KMS-11 (cell line): ENCODE data around the gene FAM83F.

Experiments
- H2AFZ ChIP-seq: fragments of 200-600 bp; sonication (generic); 2 replicates; pipeline ENCODE4 v1.6.1; 2016; ENCODE audit warnings: antibody characterized with exemption, mixed run types, low read depth
- H3K27ac ChIP-seq: fragments of 200-600 bp; sonication (generic); 2 replicates; pipeline ENCODE4 v1.6.1; 2016; ENCODE audit warnings: mild to moderate bottlenecking, mixed run types
- H3K27me3 ChIP-seq: fragments of 200-600 bp; sonication (generic); 2 replicates; pipeline ENCODE4 v1.6.1; 2017; ENCODE audit warnings: mild to moderate bottlenecking, low read depth, mixed run types, moderate library complexity; ENCODE audit not compliant: insufficient read depth
- H3K36me3 ChIP-seq: fragments of 200-600 bp; sonication (generic); 2 replicates; pipeline ENCODE4 v1.6.1; 2017; ENCODE audit warnings: mild to moderate bottlenecking, mixed run types; ENCODE audit not compliant: insufficient read depth
- H3K4me1 ChIP-seq: fragments of 200-600 bp; sonication (generic); 2 replicates; pipeline ENCODE4 v1.6.1; 2016; ENCODE audit warnings: mild to moderate bottlenecking, low read depth, mixed run types; ENCODE audit not compliant: poor library complexity, severe bottlenecking
- H3K4me2 ChIP-seq: fragments of 200-600 bp; sonication (generic); 2 replicates; pipeline ENCODE4 v1.7.0; 2016; ENCODE audit warnings: mild to moderate bottlenecking, mixed run types
- H3K4me3 ChIP-seq: fragments of 200-600 bp; sonication (generic); IDR thresholded peaks from 2 replicates; pipeline ENCODE4 v1.6.1; 2017; ENCODE audit warnings: low read depth, low read length, mixed read lengths; ENCODE audit not compliant: insufficient read depth
- H3K79me2 ChIP-seq: fragments of 200-600 bp; sonication (generic); 2 replicates; pipeline ENCODE4 v1.6.1; 2016; ENCODE audit warnings: low read depth, mixed run types; ENCODE audit not compliant: insufficient read depth
- H3K9ac ChIP-seq: fragments of 200-600 bp; sonication (generic); 2 replicates; pipeline ENCODE4 v1.6.1; 2016; ENCODE audit warnings: mild to moderate bottlenecking, mixed run types
- H4K20me1 ChIP-seq: fragments of 200-600 bp; sonication (generic); 2 replicates; pipeline ENCODE4 v1.6.1; 2016; ENCODE audit warnings: mild to moderate bottlenecking, mixed run types; ENCODE audit not compliant: insufficient read depth
- CTCF ChIP-seq: fragments of 200-600 bp; sonication (generic); conservative IDR thresholded peaks from 2 replicates; pipeline ENCODE4 v1.6.1; 2017; ENCODE audit warnings: low read depth, mild to moderate bottlenecking, antibody characterized with exemption, low read length, moderate library complexity, mixed read lengths

FAM83F gene

GRCh38 chr22:40043793-40044101 lies 49.0 kb downstream of the FAM83F start:
- TF ChIP-seq CTCF, result no peak
- H3K4me1 ChIP-seq, result peaks cover 16% of the 10 kb centered on the region

DNA sequence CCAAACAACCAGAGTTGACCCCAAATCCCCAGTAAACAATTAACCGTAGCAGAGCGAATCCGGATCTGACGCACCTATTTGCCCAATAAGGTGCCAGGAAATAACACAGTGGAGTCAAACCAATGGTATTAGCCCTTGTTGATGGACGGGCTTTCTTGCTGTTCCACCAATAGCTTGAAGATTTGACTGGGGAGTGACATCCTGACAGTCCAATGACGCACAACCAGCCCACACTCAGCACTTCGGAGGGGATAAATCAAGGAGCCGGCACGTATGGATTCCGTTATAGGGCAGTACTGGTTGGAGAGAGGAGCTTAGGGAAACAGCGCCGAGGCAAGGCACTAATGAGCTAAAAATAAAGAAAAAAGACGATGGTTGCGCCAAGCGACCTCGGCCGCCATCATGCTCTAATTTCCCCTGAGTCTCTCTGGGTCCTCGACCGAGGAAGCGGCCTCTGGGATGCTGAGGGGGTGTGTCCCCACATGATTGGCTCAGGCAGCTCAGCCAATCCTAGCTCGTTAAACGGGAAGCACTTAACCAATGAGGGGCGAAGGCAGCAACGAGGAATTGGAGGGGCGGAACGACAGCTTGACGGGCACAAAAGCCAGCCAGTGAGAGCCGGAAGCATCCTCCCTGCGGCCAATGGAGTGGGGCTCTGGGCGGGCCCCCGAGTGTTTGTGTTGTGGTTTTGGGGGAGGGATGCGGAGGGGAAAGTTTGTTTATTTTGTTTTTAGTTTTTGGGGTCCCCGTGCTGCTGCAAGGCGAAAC lies 49.5 kb downstream of the FAM83F start:
- no peaks in the 10 kb centered on the region for H3K79me2 ChIP-seq
- H3K27me3 ChIP-seq, result peaks cover 20% of the 10 kb centered on the region
- H3K36me3 ChIP-seq, result no peaks in the 10 kb centered on the region
- H4K20me1 ChIP-seq, result no peaks in the 10 kb centered on the region
- H3K4me1 ChIP-seq, result peaks cover 16% of the 10 kb centered on the region
- H3K4me3 ChIP-seq, result no peak overlapping the region
- peak overlapping the region; percentile 89 for H3K4me2 ChIP-seq
- H3K9ac ChIP-seq, result peak overlapping the region; percentile 75; the same call in 1 of the 2 replicates
- H3K27ac ChIP-seq, result peak overlapping the region; percentile 63
- no peak for TF ChIP-seq CTCF
- peak overlapping the region; percentile 83 for H2AFZ ChIP-seq

More at GRCh38 chr22:40043793-40044101, 49.0 kb downstream of the FAM83F start:
- peak overlapping the region; percentile 89 for H3K4me2 ChIP-seq
- H3K27me3 ChIP-seq, result peaks cover 25% of the 10 kb centered on the region
- peak overlapping the region; percentile 75; the same call in 1 of the 2 replicates for H3K9ac ChIP-seq
- peak overlapping the region; percentile 63 for H3K27ac ChIP-seq
- no peaks in the 10 kb centered on the region for H4K20me1 ChIP-seq
- no peaks in the 10 kb centered on the region for H3K79me2 ChIP-seq
- no peaks in the 10 kb centered on the region for H3K36me3 ChIP-seq
- H2AFZ ChIP-seq, result peak overlapping the region; percentile 83
- H3K4me3 ChIP-seq, result no peak overlapping the region

DNA sequence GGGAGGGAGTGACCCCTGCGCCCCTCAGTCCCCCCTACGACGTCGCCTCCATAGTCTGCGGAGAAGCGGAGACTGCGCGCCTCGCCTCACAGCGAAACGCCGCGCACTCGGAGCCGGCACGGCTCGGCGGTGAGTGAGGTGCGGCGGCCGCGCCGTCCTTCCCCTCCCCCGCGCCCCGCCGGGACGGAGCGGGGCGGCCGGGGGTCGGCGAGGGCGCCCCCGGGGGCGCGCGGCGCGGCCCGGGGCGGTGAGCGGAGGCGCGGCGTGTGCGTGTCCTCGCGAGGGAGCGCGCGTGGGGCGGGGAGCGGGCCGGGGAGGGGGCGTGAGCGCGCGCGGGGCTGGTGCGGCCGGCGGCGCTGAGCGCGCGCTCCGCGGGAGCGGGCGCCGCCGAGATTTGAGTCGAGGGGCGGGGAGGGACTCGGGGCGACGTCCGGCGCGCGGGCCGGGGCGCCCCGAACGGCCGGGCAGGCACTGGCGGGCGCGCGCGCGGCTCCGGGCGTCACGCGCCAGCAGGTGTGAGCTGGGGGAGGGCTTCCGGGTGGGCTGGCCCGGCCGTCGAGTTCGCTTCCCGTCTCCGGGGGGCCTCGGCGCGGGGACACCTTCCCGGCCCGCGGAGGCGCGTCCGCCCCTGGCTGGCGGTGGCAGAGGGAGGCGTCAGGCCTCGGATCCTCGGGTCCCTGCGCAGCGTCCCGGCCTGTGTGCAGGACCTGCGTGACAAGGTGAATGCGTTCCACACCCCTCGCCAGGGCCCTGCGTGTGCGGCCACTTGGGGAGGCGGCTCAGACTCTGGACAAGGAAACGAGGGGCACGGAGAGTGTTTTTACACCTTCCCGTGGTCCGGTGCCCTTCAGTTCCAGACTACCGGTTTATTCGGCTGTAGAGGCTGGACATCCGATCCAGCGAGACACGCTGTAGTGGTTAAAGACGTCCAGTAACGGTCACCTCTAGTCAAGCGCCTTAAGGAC lies 50.4 kb downstream of the FAM83F start:
- Histone ChIP-seq H3K4me2 (peak overlapping the region; percentile 79), H3K79me2 (no peaks in the 10 kb centered on the region), H3K27me3 (peaks cover 13% of the 10 kb centered on the region), H3K4me3 (no peak overlapping the region), H3K36me3 (no peaks in the 10 kb centered on the region), H3K4me1 (peaks cover 25% of the 10 kb centered on the region), H4K20me1 (no peaks in the 10 kb centered on the region), H3K27ac (no peak overlapping the region), H2AFZ (peak overlapping the region; percentile 83), H3K9ac (peak overlapping the region; percentile 75; the same call in 1 of the 2 replicates)
- TF ChIP-seq CTCF, result no peak

- no peak overlapping the region for H3K27ac ChIP-seq
- H3K4me2 ChIP-seq, result peak overlapping the region; percentile 79
- H3K79me2 ChIP-seq, result no peaks in the 10 kb centered on the region
- peaks cover 3% of the 10 kb centered on the region for H3K27me3 ChIP-seq
- H3K36me3 ChIP-seq, result no peaks in the 10 kb centered on the region
- H3K9ac ChIP-seq, result no peak overlapping the region
- H3K4me1 ChIP-seq, result peaks cover 34% of the 10 kb centered on the region
- no peaks in the 10 kb centered on the region for H4K20me1 ChIP-seq
- TF ChIP-seq CTCF, result no peak
- no peak overlapping the region for H3K4me3 ChIP-seq
- no peak overlapping the region for H2AFZ ChIP-seq
These were observed 51.4 kb downstream of the FAM83F start for GRCh38 chr22:40046126-40046525.
